HPDE6-E6E7 (cell line): ENCODE results near the gene UGT1A7.
A peak's percentile ranks its signal among the peaks of the same experiment; 100 is the strongest.
"Not testable (repeated sequence)": the region's sequence is repeated elsewhere in the genome, so short reads cannot be mapped to it uniquely, and the experiment has no call there.

Source experiments
- DNase-seq: peaks from one replicate; pipeline ENCODE4 v3.0.0; 2011; ENCODE audit warnings: missing footprints; ENCODE audit errors: extremely low spot score

The UGT1A7 gene

GRCh38 chr2:233681521-233682099 is at the start of gene UGT1A7:
TSS of gene UGT1A7 (plus strand) at chr2:233681901. CDS start at chr2:233681938, 37 bp downstream.
- DNase-seq = no peak

- DNase-seq = not testable (repeated sequence)
Measured at GRCh38 chr2:233636306-233636705, 45.4 kb upstream of the UGT1A7 start, which contains the start of gene UGT1A10. TSS of gene UGT1A10 (plus strand) at chr2:233636448. CDS start at chr2:233636523, 75 bp downstream.

GRCh38 chr2:233638836-233639235 is 42.9 kb upstream of the UGT1A7 start:
- no peak for DNase-seq

- DNase-seq = no peak
Measured at GRCh38 chr2:233639860-233640259, 41.8 kb upstream of the UGT1A7 start.

- DNase-seq = no peak
Measured at GRCh38 chr2:233643128-233643527, 38.6 kb upstream of the UGT1A7 start.

- not testable (repeated sequence) for DNase-seq
Measured at GRCh38 chr2:233646033-233646432, 35.7 kb upstream of the UGT1A7 start.

- DNase-seq = peak; percentile 8
Measured at GRCh38 chr2:233650981-233651380, 30.7 kb upstream of the UGT1A7 start.

GRCh38 chr2:233651430-233651829 is 30.3 kb upstream of the UGT1A7 start:
- no peak for DNase-seq

GRCh38 chr2:233654501-233654900 is 27.2 kb upstream of the UGT1A7 start:
- DNase-seq = no peak

- DNase-seq = no peak
Measured at GRCh38 chr2:233655043-233655442, 26.7 kb upstream of the UGT1A7 start.

- DNase-seq = not testable (repeated sequence)
Measured at GRCh38 chr2:233655943-233656342, 25.8 kb upstream of the UGT1A7 start.

- DNase-seq = no peak
Measured at GRCh38 chr2:233656443-233656842, 25.3 kb upstream of the UGT1A7 start.

- DNase-seq = no peak
Measured at GRCh38 chr2:233658610-233659009, 23.1 kb upstream of the UGT1A7 start.

- no peak for DNase-seq
Measured at GRCh38 chr2:233663911-233664310, 17.8 kb upstream of the UGT1A7 start.

- DNase-seq = no peak
Measured at GRCh38 chr2:233668605-233669260, 13.0 kb upstream of the UGT1A7 start.

- DNase-seq = no peak
Measured at GRCh38 chr2:233671290-233672161, 10.2 kb upstream of the UGT1A7 start, which contains the start of gene UGT1A9. TSS of gene UGT1A9 (plus strand) at chr2:233671898. CDS start at chr2:233671935, 37 bp downstream.

- no peak for DNase-seq
Measured at GRCh38 chr2:233672886-233673285, 8.8 kb upstream of the UGT1A7 start.

GRCh38 chr2:233673896-233674295 is 7.8 kb upstream of the UGT1A7 start:
- DNase-seq = no peak

- DNase-seq = no peak
Measured at GRCh38 chr2:233674314-233674713, 7.4 kb upstream of the UGT1A7 start.

GRCh38 chr2:233674995-233675394 is 6.7 kb upstream of the UGT1A7 start:
- DNase-seq = no peak

GRCh38 chr2:233676046-233676445 is 5.7 kb upstream of the UGT1A7 start:
- DNase-seq = no peak

GRCh38 chr2:233679196-233679595 is 2.5 kb upstream of the UGT1A7 start:
- DNase-seq = no peak
